ENCODE measurements around the gene PPP4R2.

DNA sequence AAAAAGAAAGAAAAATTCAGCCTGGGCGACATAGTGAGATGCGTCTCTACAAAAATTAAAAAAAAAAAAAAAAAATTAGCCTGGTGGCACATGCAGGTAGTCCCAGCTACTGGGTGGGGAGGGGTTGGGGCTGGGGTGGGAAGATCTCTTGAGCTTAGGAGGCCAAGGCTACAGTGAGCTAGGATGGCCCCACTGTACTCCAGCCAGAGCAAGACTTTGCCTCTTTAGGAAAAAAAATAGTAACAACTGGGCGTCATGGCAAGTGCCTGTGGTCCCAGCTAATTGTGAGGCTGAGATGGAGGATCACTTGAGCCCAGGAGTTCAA, 23.9 kb upstream of the PPP4R2 start:
- TF ChIP-seq, protein P1, sequence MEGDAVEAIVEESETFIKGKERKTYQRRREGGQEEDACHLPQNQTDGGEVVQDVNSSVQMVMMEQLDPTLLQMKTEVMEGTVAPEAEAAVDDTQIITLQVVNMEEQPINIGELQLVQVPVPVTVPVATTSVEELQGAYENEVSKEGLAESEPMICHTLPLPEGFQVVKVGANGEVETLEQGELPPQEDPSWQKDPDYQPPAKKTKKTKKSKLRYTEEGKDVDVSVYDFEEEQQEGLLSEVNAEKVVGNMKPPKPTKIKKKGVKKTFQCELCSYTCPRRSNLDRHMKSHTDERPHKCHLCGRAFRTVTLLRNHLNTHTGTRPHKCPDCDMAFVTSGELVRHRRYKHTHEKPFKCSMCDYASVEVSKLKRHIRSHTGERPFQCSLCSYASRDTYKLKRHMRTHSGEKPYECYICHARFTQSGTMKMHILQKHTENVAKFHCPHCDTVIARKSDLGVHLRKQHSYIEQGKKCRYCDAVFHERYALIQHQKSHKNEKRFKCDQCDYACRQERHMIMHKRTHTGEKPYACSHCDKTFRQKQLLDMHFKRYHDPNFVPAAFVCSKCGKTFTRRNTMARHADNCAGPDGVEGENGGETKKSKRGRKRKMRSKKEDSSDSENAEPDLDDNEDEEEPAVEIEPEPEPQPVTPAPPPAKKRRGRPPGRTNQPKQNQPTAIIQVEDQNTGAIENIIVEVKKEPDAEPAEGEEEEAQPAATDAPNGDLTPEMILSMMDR (IDR thresholded peaks at IDR 0.05; ENCODE audit: low read length) = no peak
- no peak for TF ChIP-seq EZH2 (IDR thresholded peaks at IDR 0.05; ENCODE audit: borderline replicate concordance, low read length)
